HCT116 (cell line): ENCODE data around the gene RPL38. TPM values are rescaled to one million over a fixed set of nuclear protein-coding genes. Genes with fewer than 3 reads are reported as not detected.

Experiments used
- ATAC-seq: fragments of 200-7000 bp; cut with Tn5 transposase; 2 replicates; pipeline ENCODE4 v1.9.1; 2020; ENCODE audit warnings: mild to moderate bottlenecking, moderate library complexity
- BruUV-seq: library from RNA; stranded (reverse); fragments of 400-500 nt; replicated peaks from 2 replicates; lab custom pipeline; 2021; lab: Mats Ljungman, UMichigan
- CTCF ChIA-PET: fragments of 300-600 bp; sonication (Branson Sonifier 250); formaldehyde crosslinking; loops from one replicate; lab custom pipeline; 2021; ENCODE audit warnings: antibody characterized with exemption; lab: Charles Lee
- POLR2A ChIA-PET: fragments of 300-600, 350-600 bp; sonication (Branson Sonifier 250); formaldehyde crosslinking; loops from one replicate; lab custom pipeline; 2021; ENCODE audit warnings: antibody characterized with exemption; lab: Charles Lee
- RAD21 ChIA-PET, 2 experiments: fragments of 300-600 bp; sonication (Branson Sonifier 250); formaldehyde crosslinking; loops; one replicate each; lab custom pipeline; 2023; ENCODE audit warnings: low total read pairs in 2 of 2; ENCODE audit not compliant: uncharacterized antibody in 2 of 2, unreplicated experiment in 2 of 2, low non-redundant PET in 1 of 2; lab: Charles Lee
- DNase-seq: peaks from one replicate; pipeline ENCODE4 v3.0.0-alpha.2; 2010; ENCODE audit warnings: low read depth, low spot score
- H2AFZ ChIP-seq: fragments of 200-600 bp; shearing (Covaris generic), sonication (generic); 2 replicates; pipeline ENCODE4 v1.6.1; 2017; ENCODE audit warnings: low read depth, mixed run types, mixed read lengths, antibody characterized with exemption, low read length; ENCODE audit not compliant: poor library complexity, severe bottlenecking
- H3K27ac ChIP-seq: 2 replicates; pipeline ENCODE4 v1.5.1; 2012; ENCODE audit warnings: low read depth, low read length
- H3K27me3 ChIP-seq: fragments of 200-600 bp; sonication (generic); 2 replicates; pipeline ENCODE4 v1.6.1; 2016; ENCODE audit warnings: mixed run types, low read length, mixed read lengths; ENCODE audit not compliant: insufficient read depth
- H3K36me3 ChIP-seq, 2 experiments: fragments of 200-500 bp in 1 of 2; fragments of 200-600 bp in 1 of 2; sonication (Bioruptor generic) in 1 of 2; sonication (generic) in 1 of 2; 2 replicates each; pipeline versions ENCODE4 v1.5.1 to v1.6.1; 2014 to 2016; ENCODE audit warnings: low read length in 2 of 2, inconsistent platforms in 1 of 2, mixed read lengths in 1 of 2, mixed run types in 1 of 2; ENCODE audit not compliant: insufficient read depth in 2 of 2, control insufficient read depth in 1 of 2
- H3K4me1 ChIP-seq, 2 experiments: fragments of 200-600 bp in 1 of 2; sonication (generic) in 1 of 2; 2 replicates each; pipeline versions ENCODE4 v1.5.1 to v1.6.1; 2012 to 2017; ENCODE audit warnings: low read length in 2 of 2, inconsistent platforms in 1 of 2, mild to moderate bottlenecking in 1 of 2, mixed read lengths in 1 of 2, mixed run types in 1 of 2, moderate library complexity in 1 of 2; ENCODE audit not compliant: insufficient read depth in 2 of 2, control insufficient read depth in 1 of 2
- H3K4me2 ChIP-seq: fragments of 200-600 bp; sonication (generic); 2 replicates; pipeline ENCODE4 v1.6.1; 2017; ENCODE audit warnings: mixed run types, low read length, mixed read lengths
- H3K4me3 ChIP-seq, 2 experiments: fragments of 200-600 bp in 1 of 2; sonication (generic) in 1 of 2; replicated peaks in 1 of 2; 2 replicates each; pipeline ENCODE4 v1.5.1; 2011 to 2016; ENCODE audit warnings: low read length in 2 of 2, control low read depth in 1 of 2, low read depth in 1 of 2, mild to moderate bottlenecking in 1 of 2, mixed read lengths in 1 of 2, mixed run types in 1 of 2
- H3K79me2 ChIP-seq: fragments of 200-600 bp; sonication (generic); 2 replicates; pipeline ENCODE4 v1.6.1; 2017; ENCODE audit warnings: mild to moderate bottlenecking, mixed run types, low read length, moderate library complexity, mixed read lengths; ENCODE audit not compliant: insufficient read depth
- H3K9ac ChIP-seq: fragments of 200-600 bp; sonication (generic); 2 replicates; pipeline ENCODE4 v1.6.1; 2016; ENCODE audit warnings: low read length, mixed read lengths
- H3K9me2 ChIP-seq: fragments of 200-600 bp; sonication (generic), shearing (Covaris generic); 2 replicates; pipeline ENCODE4 v1.6.1; 2017; ENCODE audit warnings: mixed run types, mild to moderate bottlenecking, moderate library complexity; ENCODE audit not compliant: insufficient read depth
- H3K9me3 ChIP-seq, 2 experiments: fragments of 200-500 bp in 1 of 2; fragments of 200-600 bp in 1 of 2; sonication (Bioruptor generic) in 1 of 2; sonication (generic) in 1 of 2; 2 replicates each; pipeline ENCODE4 v1.6.1; 2014 to 2017; ENCODE audit warnings: low read length in 2 of 2, mixed read lengths in 2 of 2, inconsistent platforms in 1 of 2, low read depth in 1 of 2, mild to moderate bottlenecking in 1 of 2, mixed run types in 1 of 2, moderate library complexity in 1 of 2; ENCODE audit not compliant: control insufficient read depth in 1 of 2, insufficient read depth in 1 of 2
- H4K20me1 ChIP-seq: fragments of 200-600 bp; sonication (generic), shearing (Covaris generic); 2 replicates; pipeline ENCODE4 v1.6.1; 2017; ENCODE audit warnings: mixed run types, mild to moderate bottlenecking, moderate library complexity; ENCODE audit not compliant: insufficient read depth
- ATF3 ChIP-seq: IDR thresholded peaks from 2 replicates; pipeline ENCODE4 v1.6.1; 2012
- REST ChIP-seq: IDR thresholded peaks from 2 replicates; pipeline ENCODE4 v1.6.1; 2012; ENCODE audit warnings: low read depth
- YY1 ChIP-seq: IDR thresholded peaks from 2 replicates; pipeline ENCODE4 v1.6.1; 2011; ENCODE audit warnings: low read length, low read depth, moderate library complexity, mild to moderate bottlenecking; ENCODE audit not compliant: insufficient replicate concordance; ENCODE audit errors: extremely low read depth
- intact Hi-C: fragments of 100-400 bp; cut with micrococcal nuclease; formaldehyde crosslinking; loops from 2 replicates; pipeline ENCODE4 v1.10.0; 2022
- total RNA-seq: library from RNA; stranded (reverse); gene quantifications from one replicate; pipeline ENCODE4 v1.2.1, GENCODE V29; 2021; ENCODE audit not compliant: unreplicated experiment

The RPL38 gene
- total RNA-seq, 1 experiment from 2014 or later, result 1,628 TPM

- no peak for TF ChIP-seq REST
Observed at GRCh38 chr17:74241847-74242246, 38.4 kb downstream of the RPL38 start (continued).

GRCh38 chr17:74243013-74243755 is 39.7 kb downstream of the RPL38 start:
- intact Hi-C loops, result no loop called here
- CTCF ChIA-PET, result no interaction called here
- TF ChIP-seq ATF3 (no peak), YY1 (no peak)
- TF ChIP-seq, all 23 proteins: peak for 0
- no peaks in the 10 kb centered on the region for H3K9me2 ChIP-seq
- no peaks in the 10 kb centered on the region for H3K79me2 ChIP-seq
- no peak overlapping the region for H3K4me2 ChIP-seq
- RAD21 ChIA-PET, result no interaction called here
- H3K4me3 ChIP-seq, result no peak overlapping the region
- no peaks in the 10 kb centered on the region for H3K9me3 ChIP-seq
- H3K27ac ChIP-seq, result no peak overlapping the region
- no peaks in the 10 kb centered on the region for H4K20me1 ChIP-seq
- POLR2A ChIA-PET, result no interaction called here
- no peak for ATAC-seq
- no TSS peak for BruUV-seq
- H3K36me3 ChIP-seq, result no peaks in the 10 kb centered on the region
- no peaks in the 10 kb centered on the region for H3K27me3 ChIP-seq
- H3K9ac ChIP-seq, result no peak overlapping the region
- no peak overlapping the region for H2AFZ ChIP-seq
- DNase-seq, result no peak
- no peaks in the 10 kb centered on the region for H3K4me1 ChIP-seq
